ENCODE results near the gene LOC128125822.

The LOC128125822 gene

GRCh38 chr6:63553208-63553607, 19.1 kb upstream of the LOC128125822 start:
- no peak overlapping the region for H3K4me3 ChIP-seq (ENCODE audit: low read depth, low read length)
- ChIA-PET CTCF (interaction anchor here (1.5 kb wide), 1 partner anchor 211 kb away, joined by 3 read pairs; no protein-coding TSS in a partner anchor), POLR2A (no interaction called here)
- DNase-seq (ENCODE audit: low read depth) = no peak
- H3K27me3 ChIP-seq (ENCODE audit: control insufficient read depth, insufficient read depth, low read length) = no peaks in the 10 kb centered on the region
- TF ChIP-seq, protein P1, sequence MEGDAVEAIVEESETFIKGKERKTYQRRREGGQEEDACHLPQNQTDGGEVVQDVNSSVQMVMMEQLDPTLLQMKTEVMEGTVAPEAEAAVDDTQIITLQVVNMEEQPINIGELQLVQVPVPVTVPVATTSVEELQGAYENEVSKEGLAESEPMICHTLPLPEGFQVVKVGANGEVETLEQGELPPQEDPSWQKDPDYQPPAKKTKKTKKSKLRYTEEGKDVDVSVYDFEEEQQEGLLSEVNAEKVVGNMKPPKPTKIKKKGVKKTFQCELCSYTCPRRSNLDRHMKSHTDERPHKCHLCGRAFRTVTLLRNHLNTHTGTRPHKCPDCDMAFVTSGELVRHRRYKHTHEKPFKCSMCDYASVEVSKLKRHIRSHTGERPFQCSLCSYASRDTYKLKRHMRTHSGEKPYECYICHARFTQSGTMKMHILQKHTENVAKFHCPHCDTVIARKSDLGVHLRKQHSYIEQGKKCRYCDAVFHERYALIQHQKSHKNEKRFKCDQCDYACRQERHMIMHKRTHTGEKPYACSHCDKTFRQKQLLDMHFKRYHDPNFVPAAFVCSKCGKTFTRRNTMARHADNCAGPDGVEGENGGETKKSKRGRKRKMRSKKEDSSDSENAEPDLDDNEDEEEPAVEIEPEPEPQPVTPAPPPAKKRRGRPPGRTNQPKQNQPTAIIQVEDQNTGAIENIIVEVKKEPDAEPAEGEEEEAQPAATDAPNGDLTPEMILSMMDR (IDR thresholded peaks at IDR 0.05; ENCODE audit: insufficient read depth, low read depth, low read length) = no peak
- no peaks in the 10 kb centered on the region for H3K36me3 ChIP-seq (ENCODE audit: control insufficient read depth, insufficient read depth, low read length)

DNA sequence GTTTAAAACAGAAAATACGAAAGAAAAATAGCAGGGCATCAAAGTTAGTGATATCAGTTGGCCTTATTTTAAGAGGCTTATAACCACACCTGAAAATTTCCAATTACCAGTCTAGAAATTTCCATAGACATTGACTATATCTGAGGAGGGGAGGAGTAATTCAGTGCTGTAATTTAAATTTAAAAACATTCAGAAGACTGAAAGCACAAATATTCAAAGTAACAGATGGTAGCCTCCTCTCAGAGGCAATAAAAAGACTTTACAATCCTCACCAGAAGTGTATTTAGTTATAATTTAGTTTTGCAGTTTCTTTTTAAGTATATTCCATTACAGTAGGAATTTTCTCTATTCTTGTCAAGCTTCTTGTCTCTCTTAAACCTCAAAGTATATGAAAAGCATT, 18.4 kb upstream of the LOC128125822 start:
- H3K4me3 ChIP-seq (ENCODE audit: low read depth, low read length) = no peak overlapping the region
- H3K36me3 ChIP-seq (ENCODE audit: control insufficient read depth, insufficient read depth, low read length) = no peaks in the 10 kb centered on the region
- DNase-seq (ENCODE audit: low read depth) = no peak
- CTCF ChIA-PET = interaction anchor here (1.5 kb wide), 1 partner anchor 210 kb away, joined by 3 read pairs; no protein-coding TSS in a partner anchor
- H3K27me3 ChIP-seq (ENCODE audit: control insufficient read depth, insufficient read depth, low read length) = no peaks in the 10 kb centered on the region
- TF ChIP-seq, protein P1 (IDR thresholded peaks at IDR 0.05; ENCODE audit: insufficient read depth, low read depth, low read length) = no peak
- POLR2A ChIA-PET = no interaction called here

GRCh38 chr6:63554782-63555181, 17.5 kb upstream of the LOC128125822 start:
- POLR2A ChIA-PET = no interaction called here

GRCh38 chr6:63556369-63556768, 15.9 kb upstream of the LOC128125822 start:
- Histone ChIP-seq H3K27me3 (ENCODE audit: control insufficient read depth, insufficient read depth, low read length) (no peaks in the 10 kb centered on the region), H3K4me3 (ENCODE audit: low read depth, low read length) (no peak overlapping the region), H3K36me3 (ENCODE audit: control insufficient read depth, insufficient read depth, low read length) (no peaks in the 10 kb centered on the region)
- TF ChIP-seq, protein P1 (IDR thresholded peaks at IDR 0.05; ENCODE audit: insufficient read depth, low read depth, low read length) = no peak
- CTCF ChIA-PET = interaction anchor here (1.1 kb wide), 1 partner anchor 145 kb away, joined by 3 read pairs; no protein-coding TSS in a partner anchor
- POLR2A ChIA-PET = no interaction called here
- no peak for DNase-seq (ENCODE audit: low read depth)

More at GRCh38 chr6:63554782-63555181, 17.5 kb upstream of the LOC128125822 start:
- Histone ChIP-seq H3K27me3 (ENCODE audit: control insufficient read depth, insufficient read depth, low read length) (no peaks in the 10 kb centered on the region), H3K4me3 (ENCODE audit: low read depth, low read length) (no peak overlapping the region), H3K36me3 (ENCODE audit: control insufficient read depth, insufficient read depth, low read length) (no peaks in the 10 kb centered on the region)
- TF ChIP-seq, protein P1 (IDR thresholded peaks at IDR 0.05; ENCODE audit: insufficient read depth, low read depth, low read length) = no peak
- no peak for DNase-seq (ENCODE audit: low read depth)
- CTCF ChIA-PET = no interaction called here

- POLR2A ChIA-PET = no interaction called here
- Histone ChIP-seq H3K27me3 (ENCODE audit: control insufficient read depth, insufficient read depth, low read length) (no peaks in the 10 kb centered on the region), H3K4me3 (ENCODE audit: low read depth, low read length) (no peak overlapping the region), H3K36me3 (ENCODE audit: control insufficient read depth, insufficient read depth, low read length) (no peaks in the 10 kb centered on the region)
- TF ChIP-seq, protein P1 (IDR thresholded peaks at IDR 0.05; ENCODE audit: insufficient read depth, low read depth, low read length) = no peak
- no peak for DNase-seq (ENCODE audit: low read depth)
- CTCF ChIA-PET = interaction anchor here (1.1 kb wide), 1 partner anchor 10 kb away, joined by 4 read pairs; no protein-coding TSS in a partner anchor
Observed at GRCh38 chr6:63558278-63558677, 14.0 kb upstream of the LOC128125822 start.

Data from BJ (cell line).